ENCODE results near the gene GIMAP2. TPM values are rescaled to one million over a fixed set of nuclear protein-coding genes. Genes with fewer than 3 reads are reported as not detected.

Gene GIMAP2
- total RNA-seq (2022; extraction: Qiagen RNA extraction; ENCODE audit: low read depth), result 0.06 to 0.17 TPM in 2 of 5 replicates, not detected in the others

DNA sequence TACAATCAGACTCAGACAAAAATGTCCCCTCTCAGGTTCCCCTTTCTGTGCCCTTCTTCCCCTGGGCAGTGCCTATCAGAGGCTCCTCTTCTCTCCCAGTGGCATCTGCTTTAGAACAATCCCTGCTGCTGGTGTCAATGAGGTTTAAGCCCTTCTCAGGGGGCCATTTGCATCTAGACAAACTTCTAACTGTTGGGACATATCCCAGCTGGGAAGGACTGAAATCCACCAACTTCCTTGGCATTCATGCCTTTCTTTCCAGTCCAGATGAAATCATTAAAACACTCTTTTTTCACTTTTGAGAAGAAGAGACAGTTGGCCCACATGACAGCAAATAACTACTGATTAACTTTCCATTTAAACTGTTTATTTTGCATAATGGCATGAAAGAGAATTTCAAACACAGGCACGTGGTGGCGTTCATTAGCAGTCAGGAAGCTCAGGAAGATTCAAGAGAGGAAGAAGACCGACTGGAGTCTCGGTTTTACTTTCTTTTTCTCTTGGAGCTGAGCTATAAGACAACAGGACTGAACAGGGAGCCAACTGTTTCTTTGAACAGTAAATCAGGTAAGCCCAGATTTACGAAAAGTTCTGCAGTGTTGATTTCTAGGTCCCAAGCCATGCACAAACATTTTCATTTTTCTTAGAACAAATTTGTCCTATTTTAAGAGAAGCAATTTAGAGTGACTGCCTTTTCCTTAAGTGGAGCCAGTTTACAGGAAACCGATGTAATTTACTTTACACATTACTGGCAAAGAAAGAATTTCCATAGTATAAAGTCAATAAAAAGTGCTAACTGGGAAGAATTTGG lies at the start of gene GIMAP2:
TSS of gene GIMAP2 (plus strand) at position 488 of the 811 bp plus-strand sequence. CDS start 1,354 bp downstream, outside the sequence.

DNA sequence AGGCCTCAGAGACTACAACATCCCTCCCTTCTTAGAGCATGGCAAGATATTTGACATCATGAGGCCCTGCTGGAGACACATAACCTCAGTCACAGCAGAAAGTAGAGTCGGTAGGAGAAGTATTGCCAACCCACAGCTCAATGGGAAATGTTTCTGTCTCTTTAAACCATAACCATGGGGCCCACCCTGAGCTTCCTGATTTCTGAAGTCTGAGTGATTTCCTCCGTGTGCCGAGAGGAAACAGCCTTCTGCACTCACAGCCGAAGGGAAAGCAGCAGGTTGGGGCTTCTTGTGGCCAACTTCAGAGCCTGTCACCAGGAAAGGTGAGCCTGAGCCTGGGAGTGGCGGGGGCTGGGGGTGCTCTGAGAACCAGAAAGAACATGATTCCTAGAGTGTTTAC lies 30.9 kb downstream of the GIMAP2 start, which contains the start of gene GIMAP1:
TSS of gene GIMAP1 (plus strand) at position 246 of the 400 bp plus-strand sequence. CDS start 2,435 bp downstream, outside the sequence.

DNA sequence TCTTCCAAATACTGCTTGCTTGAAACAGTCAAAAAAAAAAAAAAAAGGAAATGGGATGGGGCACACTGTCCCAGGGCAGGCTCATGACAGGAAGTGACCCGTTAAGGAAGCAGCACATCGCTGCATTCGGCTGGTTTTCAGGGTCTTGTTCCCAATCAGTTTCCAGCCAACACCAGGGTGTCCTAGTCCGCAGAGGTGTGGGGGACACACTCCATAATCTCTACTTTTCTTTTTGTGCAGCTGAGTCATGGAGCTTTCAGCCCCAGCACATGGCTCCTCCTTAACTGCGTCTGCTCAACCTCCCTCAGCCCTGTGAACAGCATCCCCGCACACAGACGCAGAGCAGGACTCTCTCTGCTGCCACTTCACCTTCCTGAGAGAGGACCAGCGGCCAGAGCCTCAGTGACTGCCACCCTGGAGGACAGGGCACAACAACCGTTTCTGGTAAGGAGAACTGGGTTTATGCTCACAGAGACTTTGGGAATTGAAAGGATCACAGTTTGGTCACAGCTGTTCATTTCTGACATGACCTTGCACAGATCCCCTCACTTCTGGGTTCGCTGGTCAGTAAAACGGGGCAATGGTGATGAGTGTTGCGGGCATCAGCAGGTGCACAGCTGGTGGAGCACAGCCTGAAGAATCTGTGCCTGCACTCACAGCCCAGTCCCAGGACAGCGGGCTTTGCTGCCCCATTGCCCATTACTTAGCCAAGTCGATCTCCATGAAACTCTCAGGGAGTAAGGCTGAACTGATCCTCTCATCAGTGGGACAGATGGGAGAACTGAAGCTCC lies 52.0 kb downstream of the GIMAP2 start, which contains the start of gene GIMAP5:
TSS of gene GIMAP5 (plus strand) at position 154 of the 791 bp plus-strand sequence. CDS start 3,467 bp downstream, outside the sequence.

Other genes starting within 250 kb of the GIMAP2 start
- not detected in 5 replicates for gene GIMAP8, start 235.1 kb upstream of the GIMAP2 start, total RNA-seq (2022; extraction: Qiagen RNA extraction; ENCODE audit: low read depth)
- gene GIMAP7, start 170.8 kb upstream of the GIMAP2 start, total RNA-seq (2022; extraction: Qiagen RNA extraction; ENCODE audit: low read depth), result not detected in 5 replicates
- not detected in 5 replicates for gene GIMAP4, start 118.3 kb upstream of the GIMAP2 start, total RNA-seq (2022; extraction: Qiagen RNA extraction; ENCODE audit: low read depth)
- gene GIMAP6, start 53.3 kb upstream of the GIMAP2 start, total RNA-seq (2022; extraction: Qiagen RNA extraction; ENCODE audit: low read depth), result not detected in 5 replicates
- not detected in 5 replicates for gene GIMAP1, start 30.9 kb downstream of the GIMAP2 start, total RNA-seq (2022; extraction: Qiagen RNA extraction; ENCODE audit: low read depth)
- not detected in 5 replicates for gene GIMAP5, start 51.7 kb downstream of the GIMAP2 start, total RNA-seq (2022; extraction: Qiagen RNA extraction; ENCODE audit: low read depth)
- 0.20 TPM in 1 of 5 replicates, not detected in the others for gene TMEM176B, start 114.7 kb downstream of the GIMAP2 start, total RNA-seq (2022; extraction: Qiagen RNA extraction; ENCODE audit: low read depth)
- gene TMEM176A, start 115.1 kb downstream of the GIMAP2 start, total RNA-seq (2022; extraction: Qiagen RNA extraction; ENCODE audit: low read depth), result not detected in 5 replicates
- gene AOC1, start 166.8 kb downstream of the GIMAP2 start, total RNA-seq (2022; extraction: Qiagen RNA extraction; ENCODE audit: low read depth), result not detected in 5 replicates